Osteocyte (in vitro differentiated cells): ENCODE results near the gene GLG1. TPM values are rescaled to one million over a fixed set of nuclear protein-coding genes. Genes with fewer than 3 reads are reported as not detected.
A peak's percentile ranks its signal among the peaks of the same experiment; 100 is the strongest.

Experiments
- DNase-seq: peaks from one replicate; pipeline ENCODE4 v3.0.0; 2021; ENCODE audit warnings: mixed read lengths; ENCODE audit not compliant: unreplicated experiment; ENCODE audit errors: extremely low spot score
- H3K27ac Mint-ChIP-seq: one replicate; pipeline ENCODE4 v1.8.0; 2021; ENCODE audit warnings: mild to moderate bottlenecking, mixed read lengths; ENCODE audit not compliant: unreplicated experiment
- H3K27me3 Mint-ChIP-seq: one replicate; pipeline ENCODE4 v1.8.0; 2021; ENCODE audit warnings: mixed read lengths; ENCODE audit not compliant: unreplicated experiment
- H3K36me3 Mint-ChIP-seq: one replicate; pipeline ENCODE4 v1.8.0; 2021; ENCODE audit warnings: mixed read lengths; ENCODE audit not compliant: unreplicated experiment
- H3K4me1 Mint-ChIP-seq: one replicate; pipeline ENCODE4 v1.8.0; 2021; ENCODE audit warnings: mixed read lengths; ENCODE audit not compliant: unreplicated experiment
- H3K4me3 Mint-ChIP-seq: one replicate; pipeline ENCODE4 v1.8.0; 2021; ENCODE audit warnings: mild to moderate bottlenecking, moderate library complexity, mixed read lengths; ENCODE audit not compliant: unreplicated experiment
- H3K9me3 Mint-ChIP-seq: one replicate; pipeline ENCODE4 v1.8.0; 2021; ENCODE audit warnings: mixed read lengths; ENCODE audit not compliant: unreplicated experiment
- CTCF ChIP-seq: fragments of 200-600 bp; sonication (generic); IDR thresholded peaks from 2 replicates; pipeline ENCODE4 v1.5.0; 2021; ENCODE audit warnings: antibody characterized with exemption, mild to moderate bottlenecking, moderate library complexity
- total RNA-seq: library from RNA; stranded (reverse); gene quantifications from 2 replicates; pipeline ENCODE4 v1.2.1, GENCODE V29; 2021

Gene GLG1
- total RNA-seq, 1 donor from 2014 or later: 241 TPM

- H3K4me3 Mint-ChIP-seq: no peak overlapping the region
- H3K27ac Mint-ChIP-seq: no peak overlapping the region
Observed at GRCh38 chr16:74608944-74609343, 2.0 kb upstream of the GLG1 start.

GRCh38 chr16:74608381-74608780 is 1.5 kb upstream of the GLG1 start:
- Mint-ChIP-seq H3K4me3 (no peak overlapping the region), H3K36me3 (no peaks in the 10 kb centered on the region), H3K9me3 (no peaks in the 10 kb centered on the region), H3K27ac (peak overlapping the region; percentile 96), H3K27me3 (no peaks in the 10 kb centered on the region), H3K4me1 (peaks cover 45% of the 10 kb centered on the region)
- no peak for DNase-seq
- TF ChIP-seq CTCF: no peak

More at GRCh38 chr16:74608944-74609343, 2.0 kb upstream of the GLG1 start:
- H3K36me3 Mint-ChIP-seq: no peaks in the 10 kb centered on the region
- H3K4me1 Mint-ChIP-seq: peaks cover 40% of the 10 kb centered on the region
- DNase-seq: no peak
- no peaks in the 10 kb centered on the region for H3K9me3 Mint-ChIP-seq
- no peaks in the 10 kb centered on the region for H3K27me3 Mint-ChIP-seq
- no peak for TF ChIP-seq CTCF

DNA sequence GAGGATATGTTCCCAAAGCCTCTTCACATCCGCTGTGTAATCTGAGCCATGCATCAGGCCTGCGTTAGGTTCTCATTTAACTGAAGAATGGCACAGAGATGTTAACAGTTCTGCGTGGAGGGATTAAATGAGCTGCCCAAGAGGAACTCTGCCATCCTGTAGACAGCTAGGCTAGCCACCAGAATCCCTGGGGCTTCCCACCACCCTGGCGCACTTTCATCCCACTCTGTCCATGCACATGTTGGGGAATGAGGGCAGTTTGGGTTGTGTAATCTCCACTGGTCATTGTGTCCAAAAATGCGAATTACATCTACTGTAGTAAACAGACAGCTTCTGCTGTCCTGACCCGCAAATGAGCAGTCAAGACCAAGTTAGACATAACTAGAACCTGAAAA is 1.0 kb upstream of the GLG1 start:
- peaks cover 46% of the 10 kb centered on the region for H3K4me1 Mint-ChIP-seq
- H3K27me3 Mint-ChIP-seq: no peaks in the 10 kb centered on the region
- DNase-seq: no peak

GRCh38 chr16:74607310-74607961 is 522 bp upstream of the GLG1 start:
- Mint-ChIP-seq H3K27ac (peak overlapping the region; percentile 96), H3K4me3 (peak overlapping the region; percentile 95), H3K4me1 (peaks cover 47% of the 10 kb centered on the region), H3K9me3 (no peaks in the 10 kb centered on the region), H3K27me3 (no peaks in the 10 kb centered on the region), H3K36me3 (no peaks in the 10 kb centered on the region)
- DNase-seq: no peak
- no peak for TF ChIP-seq CTCF

More for the DNA sequence above, 1.0 kb upstream of the GLG1 start:
- TF ChIP-seq CTCF: no peak
- H3K9me3 Mint-ChIP-seq: no peaks in the 10 kb centered on the region
- no peaks in the 10 kb centered on the region for H3K36me3 Mint-ChIP-seq
- peak overlapping the region; percentile 96 for H3K27ac Mint-ChIP-seq
- H3K4me3 Mint-ChIP-seq: peak overlapping the region; percentile 95

DNA sequence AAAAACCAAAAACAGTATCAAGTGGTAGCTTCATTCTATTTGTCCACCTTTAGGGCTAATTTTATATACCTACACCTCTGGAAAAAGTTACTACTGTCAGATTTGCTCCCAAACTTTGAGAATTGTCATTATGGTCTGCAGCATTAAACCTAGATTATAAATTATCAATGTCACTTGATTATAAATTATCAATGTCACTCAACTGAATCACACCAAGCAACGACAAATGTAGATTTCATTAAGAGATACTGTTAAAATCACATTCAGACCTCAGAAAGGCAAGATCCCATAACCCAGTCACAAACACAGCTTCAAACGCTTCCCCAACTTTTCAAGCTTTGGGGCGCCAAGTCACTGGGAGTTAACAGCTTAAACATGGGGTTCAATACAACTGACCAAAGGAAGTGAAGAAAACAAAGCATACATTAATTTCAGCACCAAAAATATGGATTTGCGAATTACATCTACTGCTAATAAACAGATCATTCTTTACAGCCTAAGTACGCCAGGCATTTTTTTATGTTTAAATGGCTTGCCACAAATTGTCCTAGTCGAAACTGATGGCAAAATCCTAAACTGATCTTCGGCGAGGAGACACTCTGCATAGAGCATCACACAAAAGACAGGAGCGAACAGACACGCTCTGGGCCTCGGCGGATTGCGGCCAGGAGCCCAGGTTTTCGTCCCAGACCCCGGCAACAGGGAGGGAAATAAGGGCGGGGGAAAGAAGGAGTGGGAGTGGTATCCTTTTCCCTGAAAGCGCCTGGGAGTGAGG is 981 bp downstream of the GLG1 start:
- peak overlapping the region; percentile 96 for H3K27ac Mint-ChIP-seq
- H3K36me3 Mint-ChIP-seq: no peaks in the 10 kb centered on the region
- peaks cover 48% of the 10 kb centered on the region for H3K4me1 Mint-ChIP-seq
- no peak for DNase-seq
- no peaks in the 10 kb centered on the region for H3K27me3 Mint-ChIP-seq
- peak overlapping the region; percentile 95 for H3K4me3 Mint-ChIP-seq
- TF ChIP-seq CTCF: no peak
- no peaks in the 10 kb centered on the region for H3K9me3 Mint-ChIP-seq
